GM12873 (cell line): Measurements from ENCODE around the gene RGS14.

Experiments used
- CTCF ChIP-seq: IDR thresholded peaks from 2 replicates; pipeline ENCODE4 v1.5.1; 2012; ENCODE audit warnings: low read depth, mild to moderate bottlenecking, moderate library complexity, low read length, control low read depth; ENCODE audit not compliant: insufficient read depth; ENCODE audit errors: missing control alignments

The RGS14 gene

GRCh38 chr5:177329883-177330282 is 27.8 kb upstream of the RGS14 start:
- no peak for TF ChIP-seq CTCF

GRCh38 chr5:177330991-177331842 is 26.5 kb upstream of the RGS14 start:
- TF ChIP-seq CTCF: no peak

GRCh38 chr5:177332031-177332895 is 25.5 kb upstream of the RGS14 start:
- no peak for TF ChIP-seq CTCF

- TF ChIP-seq CTCF: no peak
Measured at GRCh38 chr5:177332896-177333260, 24.8 kb upstream of the RGS14 start.

GRCh38 chr5:177333420-177334154 is 24.1 kb upstream of the RGS14 start:
- TF ChIP-seq CTCF: no peak

- no peak for TF ChIP-seq CTCF
Measured at GRCh38 chr5:177334155-177334551, 23.6 kb upstream of the RGS14 start.
